ENCODE data around the gene PSMB5.
"Not testable (repeated sequence)": the region's sequence is repeated elsewhere in the genome, so short reads cannot be mapped to it uniquely, and the experiment has no call there.

Gene PSMB5

GRCh38 chr14:23021434-23021833 is 13.3 kb downstream of the PSMB5 start:
- DNase-seq (no peak), ATAC-seq (no peak)
- no peaks in the 10 kb centered on the region for H3K9me3 Mint-ChIP-seq
- no peak overlapping the region for H3K27ac Mint-ChIP-seq
- H3K4me1 Mint-ChIP-seq: peaks cover 38% of the 10 kb centered on the region
- H3K4me3 Mint-ChIP-seq: no peak overlapping the region
- no peaks in the 10 kb centered on the region for H3K27me3 Mint-ChIP-seq
- peaks cover 28% of the 10 kb centered on the region for H3K36me3 Mint-ChIP-seq (ENCODE audit: low read depth)

- Mint-ChIP-seq H3K9me3 (no peaks in the 10 kb centered on the region), H3K27ac (no peak overlapping the region), H3K4me3 (no peak overlapping the region), H3K36me3 (ENCODE audit: low read depth) (peaks cover 18% of the 10 kb centered on the region), H3K27me3 (no peaks in the 10 kb centered on the region), H3K4me1 (peaks cover 32% of the 10 kb centered on the region)
- no peak for DNase-seq
- peak; percentile 45 for ATAC-seq
Measured at GRCh38 chr14:23020143-23021128, 14.3 kb downstream of the PSMB5 start.

GRCh38 chr14:23018107-23018506 is 16.6 kb downstream of the PSMB5 start:
- ATAC-seq: no peak

GRCh38 chr14:23017091-23017490 is 17.6 kb downstream of the PSMB5 start:
- Mint-ChIP-seq H3K36me3 (ENCODE audit: low read depth) (peaks cover 4% of the 10 kb centered on the region), H3K4me1 (peaks cover 7% of the 10 kb centered on the region), H3K27me3 (no peaks in the 10 kb centered on the region), H3K9me3 (no peaks in the 10 kb centered on the region), H3K4me3 (no peak overlapping the region), H3K27ac (no peak overlapping the region)
- DNase-seq (no peak), ATAC-seq (no peak)

More at GRCh38 chr14:23018107-23018506, 16.6 kb downstream of the PSMB5 start:
- DNase-seq: no peak
- H3K4me1 Mint-ChIP-seq: peaks cover 13% of the 10 kb centered on the region
- H3K27ac Mint-ChIP-seq: no peak overlapping the region
- H3K27me3 Mint-ChIP-seq: no peaks in the 10 kb centered on the region
- peaks cover 4% of the 10 kb centered on the region for H3K36me3 Mint-ChIP-seq (ENCODE audit: low read depth)
- no peak overlapping the region for H3K4me3 Mint-ChIP-seq
- no peaks in the 10 kb centered on the region for H3K9me3 Mint-ChIP-seq

- no peaks in the 10 kb centered on the region for H3K27me3 Mint-ChIP-seq
- no peaks in the 10 kb centered on the region for H3K36me3 Mint-ChIP-seq (ENCODE audit: low read depth)
- peaks cover 6% of the 10 kb centered on the region for H3K4me1 Mint-ChIP-seq
- ATAC-seq (no peak), DNase-seq (no peak)
- H3K4me3 Mint-ChIP-seq: no peak overlapping the region
- H3K9me3 Mint-ChIP-seq: no peaks in the 10 kb centered on the region
- no peak overlapping the region for H3K27ac Mint-ChIP-seq
Measured at GRCh38 chr14:23015618-23016017, 19.1 kb downstream of the PSMB5 start.

- H3K27ac Mint-ChIP-seq; DNase-seq; H3K9me3 Mint-ChIP-seq; H3K27me3 Mint-ChIP-seq; H3K36me3 Mint-ChIP-seq (ENCODE audit: low read depth); ATAC-seq; H3K4me3 Mint-ChIP-seq: not testable (repeated sequence)
- peaks cover 21% of the 10 kb centered on the region for H3K4me1 Mint-ChIP-seq
Measured at GRCh38 chr14:23013749-23014054, 21.0 kb downstream of the PSMB5 start.

GRCh38 chr14:23013054-23013748 is 21.5 kb downstream of the PSMB5 start:
- DNase-seq: no peak
- ATAC-seq: no peak
- no peak overlapping the region for H3K4me3 Mint-ChIP-seq

GRCh38 chr14:23009939-23010726 is 24.6 kb downstream of the PSMB5 start, which contains the start of gene C14orf93:
TSS of gene C14orf93 (minus strand) at chr14:23010143. CDS start at chr14:22999023, 11,120 bp downstream.
- H3K4me1 Mint-ChIP-seq: peaks cover 45% of the 10 kb centered on the region
- H3K27me3 Mint-ChIP-seq: no peaks in the 10 kb centered on the region
- no peaks in the 10 kb centered on the region for H3K9me3 Mint-ChIP-seq
- ATAC-seq (no peak), DNase-seq (peak; percentile 87)
- H3K27ac Mint-ChIP-seq: peak within 1 kb of the TSS; percentile 95
- no peaks in the 10 kb centered on the region for H3K36me3 Mint-ChIP-seq (ENCODE audit: low read depth)
- peak within 1 kb of the TSS; percentile 95 for H3K4me3 Mint-ChIP-seq

More at GRCh38 chr14:23013054-23013748, 21.5 kb downstream of the PSMB5 start:
- Mint-ChIP-seq H3K27me3 (no peaks in the 10 kb centered on the region), H3K27ac (no peak overlapping the region), H3K4me1 (peaks cover 26% of the 10 kb centered on the region), H3K36me3 (ENCODE audit: low read depth) (no peaks in the 10 kb centered on the region), H3K9me3 (no peaks in the 10 kb centered on the region)

GRCh38 chr14:23009483-23009938 is 25.2 kb downstream of the PSMB5 start:
- peak overlapping the region; percentile 95 for H3K27ac Mint-ChIP-seq
- no peaks in the 10 kb centered on the region for H3K36me3 Mint-ChIP-seq (ENCODE audit: low read depth)
- H3K9me3 Mint-ChIP-seq: no peaks in the 10 kb centered on the region
- no peaks in the 10 kb centered on the region for H3K27me3 Mint-ChIP-seq
- H3K4me1 Mint-ChIP-seq: peaks cover 45% of the 10 kb centered on the region
- no peak for DNase-seq
- H3K4me3 Mint-ChIP-seq: peak overlapping the region; percentile 95
- no peak for ATAC-seq

- peak overlapping the region; percentile 50 for H3K27ac Mint-ChIP-seq
- DNase-seq (no peak), ATAC-seq (no peak)
- no peaks in the 10 kb centered on the region for H3K36me3 Mint-ChIP-seq (ENCODE audit: low read depth)
- H3K4me3 Mint-ChIP-seq: peak overlapping the region; percentile 95
- peaks cover 45% of the 10 kb centered on the region for H3K4me1 Mint-ChIP-seq
- H3K9me3 Mint-ChIP-seq: no peaks in the 10 kb centered on the region
- H3K27me3 Mint-ChIP-seq: no peaks in the 10 kb centered on the region
Measured at GRCh38 chr14:23008831-23009230, 25.9 kb downstream of the PSMB5 start.

- ATAC-seq: peak; percentile 99
- peak overlapping the region; percentile 99 for H3K27ac Mint-ChIP-seq
- H3K4me3 Mint-ChIP-seq: peak overlapping the region; percentile 96
- peaks cover 45% of the 10 kb centered on the region for H3K4me1 Mint-ChIP-seq
- DNase-seq: peak; percentile 94
- H3K9me3 Mint-ChIP-seq: no peaks in the 10 kb centered on the region
- no peaks in the 10 kb centered on the region for H3K27me3 Mint-ChIP-seq
- H3K36me3 Mint-ChIP-seq (ENCODE audit: low read depth): no peaks in the 10 kb centered on the region
Measured at GRCh38 chr14:23006544-23007419, 27.9 kb downstream of the PSMB5 start.

GRCh38 chr14:23006188-23006534 is 28.5 kb downstream of the PSMB5 start:
- Mint-ChIP-seq H3K27me3 (no peaks in the 10 kb centered on the region), H3K4me1 (peaks cover 42% of the 10 kb centered on the region), H3K9me3 (no peaks in the 10 kb centered on the region), H3K27ac (peak overlapping the region; percentile 99), H3K36me3 (ENCODE audit: low read depth) (no peaks in the 10 kb centered on the region), H3K4me3 (peak overlapping the region; percentile 96)
- DNase-seq (no peak), ATAC-seq (no peak)

- ATAC-seq (no peak), DNase-seq (no peak)
- H3K27me3 Mint-ChIP-seq: no peaks in the 10 kb centered on the region
- H3K27ac Mint-ChIP-seq: peak overlapping the region; percentile 99
- peaks cover 43% of the 10 kb centered on the region for H3K4me1 Mint-ChIP-seq
- no peaks in the 10 kb centered on the region for H3K36me3 Mint-ChIP-seq (ENCODE audit: low read depth)
- no peaks in the 10 kb centered on the region for H3K9me3 Mint-ChIP-seq
- H3K4me3 Mint-ChIP-seq: peak overlapping the region; percentile 96
Measured at GRCh38 chr14:23005451-23006187, 29.1 kb downstream of the PSMB5 start.

All from activated naive CD8-positive, alpha-beta T cell treated with anti-CD3 and anti-CD28 coated beads, Interleukin-2, amount 50 U/mL, for 24 hours (primary cell).